ENCODE measurements around the gene TRA2A. TPM values are rescaled to one million over a fixed set of nuclear protein-coding genes. Genes with fewer than 3 reads are reported as not detected.

TRA2A gene
- total RNA-seq (2011; cell fraction: chromatin; rRNA removed; ENCODE audit: low replicate concordance) = 51.8 and 162 TPM in 2 replicates
- total RNA-seq (2011; cell fraction: nucleolus; rRNA removed) = 33.2 and 42.4 TPM in 2 replicates
- 76.3 and 99.3 TPM in 2 replicates for total RNA-seq (2011; cell fraction: nucleoplasm; rRNA removed)
- 22.7 and 28.3 TPM in 2 replicates for total RNA-seq (2014; rRNA removed)
- 73.9 and 76.3 TPM in 2 replicates for total RNA-seq (2014; rRNA removed; fragmentation: Illumina TruSeq; extraction: Trizol)
- 61.0 and 77.3 TPM in 2 replicates for total RNA-seq (2015; rRNA removed; fragmentation: Illumina TruSeq; extraction: Trizol)
- 81.6 and 82.3 TPM in 2 replicates for total RNA-seq (2021)
- polyA plus RNA-seq (2011; rRNA removed) = 62.2 and 64.6 TPM in 2 replicates
- polyA plus RNA-seq (2011; cell fraction: cytosol; rRNA removed) = 29.8 and 33.3 TPM in 2 replicates
- 65.6 and 70.0 TPM in 2 replicates for polyA plus RNA-seq (2011; cell fraction: nucleus; rRNA removed)
- 48.1 and 75.7 TPM in 2 replicates for polyA plus RNA-seq (2012)
- polyA plus RNA-seq (2014; fragmentation: Illumina TruSeq; extraction: Trizol) = 118 and 210 TPM in 2 replicates
- polyA plus RNA-seq (2014; fragmentation: Nextera tagmentation; extraction: Ambion mirVana) = 10 to 100 TPM; 54.4 to 58.6 TPM
- polyA plus RNA-seq (2014; rRNA removed) = 89.0 and 90.4 TPM in 2 replicates
- polyA minus RNA-seq (2011; rRNA and poly(A)+ RNA removed) = 61.0 and 69.6 TPM in 2 replicates
- polyA minus RNA-seq (2011; cell fraction: cytosol; rRNA and poly(A)+ RNA removed) = 47.4 and 52.8 TPM in 2 replicates
- 45.2 and 70.3 TPM in 2 replicates for polyA minus RNA-seq (2011; cell fraction: nucleus; rRNA and poly(A)+ RNA removed)
- Bru-seq, nascent RNA = percentile 96 among the genes with signal in this experiment
- percentile 98 among the genes with signal in this experiment for BruChase-seq, experiment 1, labeled RNA remaining after a 2-hour chase
- BruChase-seq, experiment 2, labeled RNA remaining after a 6-hour chase = percentile 98 among the genes with signal in this experiment
- long read RNA-seq, experiment 1, transcript TRA2A-201 (8 exons, 1,845 nt) = major isoform, 91 of 137 reads
- long read RNA-seq, experiment 1, transcript TRA2A-206 (3 exons, 661 nt) = minor isoform, 7 of 137 reads
- long read RNA-seq, experiment 1, partial matches to known transcripts = 9 of 137 reads
- long read RNA-seq, experiment 1, other reads (novel, unspliced or antisense) = 28 of 137 reads
- long read RNA-seq, experiment 2, transcript TRA2A-201 (8 exons, 1,845 nt) = major isoform, 17 of 75 reads
- long read RNA-seq, experiment 2, partial matches to known transcripts = 4 of 75 reads
- long read RNA-seq, experiment 2, other reads (novel, unspliced or antisense) = 52 of 75 reads
- long read RNA-seq, experiment 3, transcript TRA2A-201 (8 exons, 1,845 nt) = major isoform, 47 of 70 reads
- long read RNA-seq, experiment 3, partial matches to known transcripts = 14 of 70 reads
- long read RNA-seq, experiment 3, other reads (novel, unspliced or antisense) = 9 of 70 reads

DNA sequence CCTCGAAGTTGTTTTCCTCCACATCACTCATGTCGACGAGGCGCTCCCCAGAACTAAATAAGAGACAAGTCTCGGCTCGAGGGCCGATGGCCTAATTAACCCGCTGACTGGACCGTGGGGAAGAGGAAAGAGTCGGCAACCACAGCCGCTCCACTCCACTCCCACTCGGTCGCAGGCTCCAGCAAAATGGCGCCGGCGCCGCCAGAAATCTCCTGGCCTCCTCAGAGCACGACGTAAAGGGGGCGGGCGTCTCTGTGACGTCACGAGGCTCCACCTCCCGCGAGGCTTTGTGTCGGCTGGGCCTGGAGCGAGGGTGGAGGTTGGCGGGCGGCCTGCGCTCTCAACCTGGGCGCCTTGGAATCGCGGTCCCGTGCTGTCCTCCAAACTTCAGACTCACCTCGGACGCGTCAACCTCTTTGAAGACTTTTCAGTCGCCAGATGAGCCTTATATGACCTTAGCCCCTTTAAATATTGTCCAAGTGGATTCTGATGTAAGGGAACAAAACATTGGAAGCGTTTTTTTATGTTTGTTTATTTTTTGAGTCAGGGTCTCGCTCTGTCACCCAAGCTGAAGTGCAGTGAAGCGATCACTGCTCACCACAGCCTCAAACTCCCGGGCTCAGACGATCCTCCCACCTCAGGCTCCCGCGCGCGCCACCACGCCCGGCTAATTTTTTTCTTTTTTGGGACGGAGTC, at the start of gene TRA2A:
TSS of gene TRA2A (minus strand) at position 188 of the 696 bp plus-strand sequence. CDS start at position 31, 157 bp downstream.
- Histone ChIP-seq H3K9me1 (ENCODE audit: control insufficient read depth, insufficient read depth, low read length) (no peaks in the 10 kb centered on the region), H3K4me1 (replicated peaks in 1 of 2; ENCODE audit: control insufficient read depth in 2 of 2, insufficient read depth in 2 of 2, low read length in 2 of 2) (peaks cover 14 to 15% of the 10 kb centered on the region in 2 experiments; a peak in 4 of 5 replicates), H3K9ac (ENCODE audit: insufficient read depth in 1 of 2, low read depth in 2 of 2, low read length in 2 of 2) (peak within 1 kb of the TSS; percentile 98 to 99), H4K20me1 (replicated peaks; ENCODE audit: control insufficient read depth, insufficient read depth, low read length) (peaks cover 41% of the 10 kb centered on the region), H3K4me2 (ENCODE audit: insufficient read depth, low read length) (peak within 1 kb of the TSS; percentile 91), H2AFZ (ENCODE audit: low read depth, low read length) (peak within 1 kb of the TSS; percentile 96), H3K36me3 (ENCODE audit: control insufficient read depth, insufficient read depth, low read length) (peaks cover 12% of the 10 kb centered on the region; the same call in 2 of the 3 replicates), H3K4me3 (peak within 1 kb of the TSS; percentile 78), H3K79me2 (ENCODE audit: control insufficient read depth, insufficient read depth, low read length) (peaks cover 53% of the 10 kb centered on the region), H3K27ac (ENCODE audit: extremely low read depth, low read depth, low read length) (peak within 1 kb of the TSS; percentile 96), H3K9me3 (replicated peaks; ENCODE audit: control insufficient read depth, insufficient read depth, low read depth, low read length) (no peaks in the 10 kb centered on the region), H3K27me3 (ENCODE audit: control insufficient read depth in 2 of 2, insufficient read depth in 2 of 2, low read length in 2 of 2) (no peaks in the 10 kb centered on the region)
- ChIA-PET CTCF (ENCODE audit: low intra/inter-chr PET ratio) (no interaction called here), POLR2A (interaction anchor here (0.6 to 1.6 kb wide), 8 partner anchors 9 to 187 kb away, joined by 3 to 10 read pairs (median 3); no protein-coding TSS in a partner anchor)
- ATAC-seq (peak; percentile 86), DNase-seq (ENCODE audit: extremely low read depth in 1 of 4, low spot score in 3 of 4) (peak; percentile 90 to 98 (median 92)), FAIRE-seq (peak; percentile 82)
- in situ Hi-C loops (cut with MboI) (no loop called here), intact Hi-C loops (cut with micrococcal nuclease) (loop anchor here (1.0 to 5.0 kb wide), 3 partner anchors 62 to 185 kb away; partner anchors contain the start of gene IGF2BP3)
- WGBS (ENCODE audit: insufficient coverage, low coverage, missing lambda C conversion rate) = 1% methylated on average over 48 of the region's 50 CpGs
- TSS peak; percentile 91 for BruUV-seq (replicated peaks)
- TF ChIP-seq ZFP30 (CRISPR knock-in tag; IDR thresholded peaks at IDR 0.05; ENCODE audit: borderline replicate concordance) (no peak), ZNF589 (CRISPR knock-in tag; IDR thresholded peaks at IDR 0.05; ENCODE audit: low read depth) (peak; percentile 67; the same call in 1 of the 2 replicates), RBFOX2 (IDR thresholded peaks at IDR 0.05; ENCODE audit: low read depth, low read length) (peak; percentile 99), NCOA6 (IDR thresholded peaks at IDR 0.05) (peak; percentile 77; the same call in 1 of the 2 replicates), HDAC8 (tag; IDR thresholded peaks at IDR 0.05) (0 out of 2 replicates have a peak, but pooled peaks have one; percentile 20)

All from K562 (cell line).